H9 (cell line): ENCODE measurements around the gene TBC1D1. TPM values are rescaled to one million over a fixed set of nuclear protein-coding genes. Genes with fewer than 3 reads are reported as not detected.
A peak's percentile ranks its signal among the peaks of the same experiment; 100 is the strongest.

Source experiments
- DNase-seq: peaks from one replicate; pipeline ENCODE4 v3.0.0-alpha.2; 2017
- H2AFZ ChIP-seq: one replicate; pipeline ENCODE4 v1.6.1; 2013; ENCODE audit warnings: mild to moderate bottlenecking, low read length, control low read depth, moderate library complexity
- H2AK5ac ChIP-seq: 2 replicates; pipeline ENCODE4 v1.6.1; 2013; ENCODE audit warnings: low read length, control low read depth, mixed read lengths; ENCODE audit not compliant: insufficient read length
- H2BK120ac ChIP-seq: one replicate; pipeline ENCODE4 v1.6.1; 2013; ENCODE audit warnings: low read depth, mild to moderate bottlenecking, low read length, control low read depth, inconsistent platforms; ENCODE audit not compliant: poor library complexity, severe bottlenecking
- H2BK12ac ChIP-seq: 2 replicates; pipeline ENCODE4 v1.6.1; 2013; ENCODE audit warnings: low read length, control low read depth, mixed read lengths, low read depth; ENCODE audit not compliant: insufficient read length
- H2BK15ac ChIP-seq: 2 replicates; pipeline ENCODE4 v1.6.1; 2013; ENCODE audit warnings: low read depth, low read length, control low read depth
- H2BK20ac ChIP-seq: one replicate; pipeline ENCODE4 v1.6.1; 2013; ENCODE audit warnings: low read depth, mild to moderate bottlenecking, low read length, control low read depth, inconsistent platforms; ENCODE audit not compliant: poor library complexity, severe bottlenecking
- H2BK5ac ChIP-seq: 2 replicates; pipeline ENCODE4 v1.6.1; 2013; ENCODE audit warnings: low read length, control low read depth, mixed read lengths; ENCODE audit not compliant: insufficient read length
- H3K14ac ChIP-seq: 2 replicates; pipeline ENCODE4 v1.6.1; 2013; ENCODE audit warnings: low read length, control low read depth; ENCODE audit not compliant: insufficient read depth
- H3K18ac ChIP-seq: 2 replicates; pipeline ENCODE4 v1.6.1; 2013; ENCODE audit warnings: low read depth, mild to moderate bottlenecking, mixed read lengths, low read length, control low read depth; ENCODE audit not compliant: insufficient read length
- H3K23ac ChIP-seq: 2 replicates; pipeline ENCODE4 v1.6.1; 2013; ENCODE audit warnings: low read length, control low read depth, mixed read lengths, low read depth; ENCODE audit not compliant: insufficient read length
- H3K23me2 ChIP-seq: 2 replicates; pipeline ENCODE4 v1.6.1; 2013; ENCODE audit warnings: low read depth, mild to moderate bottlenecking, mixed read lengths, low read length, control low read depth; ENCODE audit not compliant: insufficient read length, poor library complexity, severe bottlenecking
- H3K27ac ChIP-seq: 2 replicates; pipeline ENCODE4 v1.5.1; 2013; ENCODE audit warnings: low read length, control low read depth, mixed read lengths, low read depth; ENCODE audit not compliant: insufficient read length
- H3K27me3 ChIP-seq: 2 replicates; pipeline ENCODE4 v1.6.1; 2013; ENCODE audit warnings: low read length, control low read depth, inconsistent platforms; ENCODE audit not compliant: insufficient read depth
- H3K4ac ChIP-seq: 2 replicates; pipeline ENCODE4 v1.6.1; 2013; ENCODE audit warnings: low read depth, mild to moderate bottlenecking, control low read depth, inconsistent platforms, low read length, moderate library complexity
- H3K4me1 ChIP-seq: 2 replicates; pipeline ENCODE4 v1.6.1; 2013; ENCODE audit warnings: low read length, control low read depth, inconsistent platforms; ENCODE audit not compliant: insufficient read depth
- H3K4me2 ChIP-seq: 2 replicates; pipeline ENCODE4 v1.6.1; 2013; ENCODE audit warnings: low read length, control low read depth, mixed read lengths; ENCODE audit not compliant: insufficient read length, insufficient read depth
- H3K56ac ChIP-seq: 2 replicates; pipeline ENCODE4 v1.6.1; 2013; ENCODE audit warnings: low read depth, mild to moderate bottlenecking, mixed read lengths, low read length, control low read depth; ENCODE audit not compliant: insufficient read length
- H3K79me1 ChIP-seq: 2 replicates; pipeline ENCODE4 v1.6.1; 2013; ENCODE audit warnings: low read depth, mild to moderate bottlenecking, moderate library complexity, low read length, control low read depth, inconsistent platforms; ENCODE audit not compliant: insufficient read depth, poor library complexity, severe bottlenecking
- H3K79me2 ChIP-seq: 2 replicates; pipeline ENCODE4 v1.6.1; 2013; ENCODE audit warnings: low read length, control low read depth, inconsistent platforms; ENCODE audit not compliant: insufficient read depth
- H3K9ac ChIP-seq: 2 replicates; pipeline ENCODE4 v1.6.1; 2013; ENCODE audit warnings: low read length, control low read depth, mixed read lengths; ENCODE audit not compliant: insufficient read length; ENCODE audit errors: extremely low read depth
- H3K9me3 ChIP-seq: one replicate; pipeline ENCODE4 v1.6.1; 2013; ENCODE audit warnings: low read depth, low read length, inconsistent platforms; ENCODE audit not compliant: control insufficient read depth
- H3T11ph ChIP-seq: one replicate; pipeline ENCODE4 v1.6.1; 2013; ENCODE audit warnings: mild to moderate bottlenecking, low read length, control low read depth, inconsistent platforms
- H4K20me1 ChIP-seq: one replicate; pipeline ENCODE4 v1.6.1; 2013; ENCODE audit not compliant: control insufficient read depth, insufficient read length, insufficient read depth
- H4K5ac ChIP-seq: 2 replicates; pipeline ENCODE4 v1.6.1; 2013; ENCODE audit warnings: low read depth, mild to moderate bottlenecking, mixed read lengths, low read length, control low read depth; ENCODE audit not compliant: insufficient read length
- H4K8ac ChIP-seq: replicated peaks from 2 replicates; pipeline ENCODE4 v1.6.1; 2013; ENCODE audit warnings: low read length, control low read depth, mixed read lengths, low read depth; ENCODE audit not compliant: insufficient read length
- H4K91ac ChIP-seq: 2 replicates; pipeline ENCODE4 v1.6.1; 2013; ENCODE audit warnings: low read depth, mild to moderate bottlenecking, moderate library complexity, mixed read lengths, low read length, control low read depth; ENCODE audit not compliant: insufficient read length
- H3K27ac Mint-ChIP-seq, 3 experiments: 2 replicates in 2 of 3; 3 replicates in 1 of 3; pipeline ENCODE4 v1.8.0; 2020 to 2021; ENCODE audit warnings: mixed read lengths in 3 of 3, mild to moderate bottlenecking in 1 of 3, moderate library complexity in 1 of 3
- H3K27me3 Mint-ChIP-seq: 2 replicates; pipeline ENCODE4 v1.8.0; 2021; ENCODE audit warnings: low read depth, mild to moderate bottlenecking, moderate library complexity, mixed read lengths
- H3K36me3 Mint-ChIP-seq, 3 experiments: 2 replicates in 2 of 3; 3 replicates in 1 of 3; pipeline ENCODE4 v1.8.0; 2020 to 2021; ENCODE audit warnings: low read depth in 3 of 3, mixed read lengths in 3 of 3; ENCODE audit not compliant: insufficient read depth in 1 of 3
- H3K4me1 Mint-ChIP-seq, 2 experiments: 2 replicates each; pipeline ENCODE4 v1.8.0; 2020; ENCODE audit warnings: mixed read lengths in 2 of 2
- H3K4me3 Mint-ChIP-seq, 2 experiments: 2 replicates in 1 of 2; 3 replicates in 1 of 2; pipeline ENCODE4 v1.8.0; 2020 to 2021; ENCODE audit warnings: mild to moderate bottlenecking in 2 of 2, mixed read lengths in 2 of 2, moderate library complexity in 1 of 2
- H3K9me3 Mint-ChIP-seq, 2 experiments: 2 replicates in 1 of 2; 3 replicates in 1 of 2; pipeline ENCODE4 v1.8.0; 2020; ENCODE audit warnings: mild to moderate bottlenecking in 2 of 2, mixed read lengths in 2 of 2, moderate library complexity in 1 of 2
- WGBS: extraction: QIAGEN DNeasy Blood & Tissue Kit; methylation state at CpG from one replicate; pipeline ENCODE4 v1.1.7; 2013; ENCODE audit warnings: missing lambda C conversion rate, low lambda C conversion rate, mixed read lengths; ENCODE audit not compliant: insufficient read length; ENCODE audit errors: extremely low coverage; 5-methylcytosine and 5-hydroxymethylcytosine counted together
- total RNA-seq: library from RNA; stranded (reverse); gene quantifications from 2 replicates; pipeline ENCODE4 v1.2.1, GENCODE V29; 2021
- TF ChIP-seq, protein P1 (sequence below): fragments of 200-600 bp; sonication (generic); conservative IDR thresholded peaks from 3 replicates; pipeline ENCODE4 v1.8.0; 2021; ENCODE audit warnings: antibody characterized with exemption, mild to moderate bottlenecking

TBC1D1 gene
- total RNA-seq, 1 experiment from 2014 or later: 109 TPM

DNA sequence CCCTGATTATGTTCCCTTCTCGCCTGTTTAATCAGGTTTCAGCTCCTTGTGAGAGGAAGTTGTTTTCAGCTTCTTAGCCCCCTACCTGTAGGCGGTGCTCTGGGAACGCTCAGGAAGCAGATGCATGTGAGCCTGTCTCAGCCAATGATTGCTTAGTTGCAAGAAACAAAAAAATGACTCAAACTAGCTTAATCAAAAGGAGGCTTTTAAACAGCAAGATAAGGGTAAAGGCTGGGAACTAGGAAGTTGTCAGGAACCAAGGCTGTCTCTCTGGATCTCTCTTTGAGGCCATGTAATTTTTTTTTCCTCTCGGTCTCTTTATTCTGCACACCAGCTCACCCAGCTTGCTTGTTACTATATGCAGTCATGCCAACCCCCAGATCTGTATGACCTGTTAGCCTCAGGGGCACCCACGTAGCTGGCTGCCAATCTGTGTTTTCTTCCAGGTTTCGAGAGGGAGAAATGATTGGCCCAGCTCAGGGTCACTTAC, 178.4 kb downstream of the TBC1D1 start:
- H3T11ph ChIP-seq: no peak overlapping the region
- no peak overlapping the region for H4K5ac ChIP-seq
- H3K4ac ChIP-seq: no peak overlapping the region
- TF ChIP-seq, protein P1, sequence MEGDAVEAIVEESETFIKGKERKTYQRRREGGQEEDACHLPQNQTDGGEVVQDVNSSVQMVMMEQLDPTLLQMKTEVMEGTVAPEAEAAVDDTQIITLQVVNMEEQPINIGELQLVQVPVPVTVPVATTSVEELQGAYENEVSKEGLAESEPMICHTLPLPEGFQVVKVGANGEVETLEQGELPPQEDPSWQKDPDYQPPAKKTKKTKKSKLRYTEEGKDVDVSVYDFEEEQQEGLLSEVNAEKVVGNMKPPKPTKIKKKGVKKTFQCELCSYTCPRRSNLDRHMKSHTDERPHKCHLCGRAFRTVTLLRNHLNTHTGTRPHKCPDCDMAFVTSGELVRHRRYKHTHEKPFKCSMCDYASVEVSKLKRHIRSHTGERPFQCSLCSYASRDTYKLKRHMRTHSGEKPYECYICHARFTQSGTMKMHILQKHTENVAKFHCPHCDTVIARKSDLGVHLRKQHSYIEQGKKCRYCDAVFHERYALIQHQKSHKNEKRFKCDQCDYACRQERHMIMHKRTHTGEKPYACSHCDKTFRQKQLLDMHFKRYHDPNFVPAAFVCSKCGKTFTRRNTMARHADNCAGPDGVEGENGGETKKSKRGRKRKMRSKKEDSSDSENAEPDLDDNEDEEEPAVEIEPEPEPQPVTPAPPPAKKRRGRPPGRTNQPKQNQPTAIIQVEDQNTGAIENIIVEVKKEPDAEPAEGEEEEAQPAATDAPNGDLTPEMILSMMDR: peak; percentile 71
- no peak overlapping the region for H2BK20ac ChIP-seq
- peak; percentile 65 for DNase-seq
- H3K9me3 Mint-ChIP-seq: no peaks in the 10 kb centered on the region
- H3K27ac Mint-ChIP-seq: peak overlapping the region in 2 of 3 experiments; percentile 41 to 96; a peak in 2 of 7 replicates
- H3K27me3 Mint-ChIP-seq: no peaks in the 10 kb centered on the region
- H3K27me3 ChIP-seq: no peaks in the 10 kb centered on the region
- no CpG with 5 or more reads among the region's 6 CpGs for WGBS
- no peak overlapping the region for H3K9ac ChIP-seq
- no peaks in the 10 kb centered on the region for H4K20me1 ChIP-seq
- H3K4me1 ChIP-seq: no peaks in the 10 kb centered on the region
- no peak overlapping the region for H2BK15ac ChIP-seq
- H2AFZ ChIP-seq: no peak overlapping the region
- no peak overlapping the region for H3K18ac ChIP-seq
- peaks cover 6 to 9% of the 10 kb centered on the region in 2 experiments for H3K4me1 Mint-ChIP-seq
- no peak overlapping the region for H2BK12ac ChIP-seq
- no peak overlapping the region for H3K4me2 ChIP-seq
- no peak overlapping the region for H3K4me3 Mint-ChIP-seq
- peak overlapping the region; percentile 10 for H3K27ac ChIP-seq
- no peaks in the 10 kb centered on the region for H3K79me1 ChIP-seq
- H3K23ac ChIP-seq: no peak overlapping the region
- no peak overlapping the region for H4K8ac ChIP-seq
- no peak overlapping the region for H3K14ac ChIP-seq
- no peaks in the 10 kb centered on the region for H3K9me3 ChIP-seq
- no peak overlapping the region for H3K56ac ChIP-seq
- no peak overlapping the region for H2BK120ac ChIP-seq
- H3K79me2 ChIP-seq: no peaks in the 10 kb centered on the region; the same call in 1 of the 2 replicates
- peaks cover 5 to 8% (median 7%) of the 10 kb centered on the region in 3 experiments; a peak in 4 of 7 replicates for H3K36me3 Mint-ChIP-seq
- no peak overlapping the region for H4K91ac ChIP-seq
- H2BK5ac ChIP-seq: no peak overlapping the region
- H2AK5ac ChIP-seq: no peak overlapping the region
- no peaks in the 10 kb centered on the region for H3K23me2 ChIP-seq
